ENCODE results near the gene DPF3.

DNA sequence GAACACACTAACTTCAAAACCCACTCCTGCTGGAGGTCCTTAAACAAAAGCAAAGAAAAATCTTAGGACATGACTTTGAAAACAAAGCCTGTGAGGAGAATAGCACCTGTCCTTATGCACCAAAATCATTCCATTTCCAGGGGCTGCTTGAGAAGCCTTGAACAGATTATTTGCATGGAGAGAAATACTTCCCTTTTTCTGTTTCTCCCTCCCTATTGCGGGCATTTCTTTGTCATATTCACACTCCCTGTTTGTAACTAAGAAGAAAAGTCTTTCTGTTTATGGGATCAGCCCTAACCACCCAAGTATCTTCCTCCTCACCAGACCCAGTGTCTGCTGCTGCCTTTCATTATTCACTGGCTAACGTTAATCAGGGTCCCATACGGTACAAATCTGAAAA, 218.8 kb downstream of the DPF3 start:
- TF ChIP-seq, protein P1, sequence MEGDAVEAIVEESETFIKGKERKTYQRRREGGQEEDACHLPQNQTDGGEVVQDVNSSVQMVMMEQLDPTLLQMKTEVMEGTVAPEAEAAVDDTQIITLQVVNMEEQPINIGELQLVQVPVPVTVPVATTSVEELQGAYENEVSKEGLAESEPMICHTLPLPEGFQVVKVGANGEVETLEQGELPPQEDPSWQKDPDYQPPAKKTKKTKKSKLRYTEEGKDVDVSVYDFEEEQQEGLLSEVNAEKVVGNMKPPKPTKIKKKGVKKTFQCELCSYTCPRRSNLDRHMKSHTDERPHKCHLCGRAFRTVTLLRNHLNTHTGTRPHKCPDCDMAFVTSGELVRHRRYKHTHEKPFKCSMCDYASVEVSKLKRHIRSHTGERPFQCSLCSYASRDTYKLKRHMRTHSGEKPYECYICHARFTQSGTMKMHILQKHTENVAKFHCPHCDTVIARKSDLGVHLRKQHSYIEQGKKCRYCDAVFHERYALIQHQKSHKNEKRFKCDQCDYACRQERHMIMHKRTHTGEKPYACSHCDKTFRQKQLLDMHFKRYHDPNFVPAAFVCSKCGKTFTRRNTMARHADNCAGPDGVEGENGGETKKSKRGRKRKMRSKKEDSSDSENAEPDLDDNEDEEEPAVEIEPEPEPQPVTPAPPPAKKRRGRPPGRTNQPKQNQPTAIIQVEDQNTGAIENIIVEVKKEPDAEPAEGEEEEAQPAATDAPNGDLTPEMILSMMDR (IDR thresholded peaks at IDR 0.05): no peak
- TF ChIP-seq POLR2A (IDR thresholded peaks at IDR 0.05): no peak
- TF ChIP-seq POLR2AphosphoS5 (IDR thresholded peaks at IDR 0.05): no peak

Data from prostate gland (tissue), 2 donors.